Lung (tissue), 12 donors: ENCODE results near the gene FBLN5. TPM values are rescaled to one million over a fixed set of nuclear protein-coding genes. Genes with fewer than 3 reads are reported as not detected.

Experiments
- ATAC-seq: fragments of 200-7000 bp; cut with Tn5 transposase; one replicate; pipeline ENCODE4 v1.9.1; 2020; ENCODE audit warnings: moderate number of reproducible peaks; ENCODE audit not compliant: insufficient read depth, low FRiP score
- DNase-seq, 3 donors: peaks; one replicate each; pipeline ENCODE4 v3.0.0-alpha.2; 2013 to 2017
- H3K27ac ChIP-seq, 2 donors: one replicate each; pipeline ENCODE4 v1.5.1; 2013; ENCODE audit warnings: mild to moderate bottlenecking in 2 of 2, moderate library complexity in 2 of 2, control low read depth in 1 of 2, inconsistent platforms in 1 of 2, low read depth in 1 of 2, low read length in 1 of 2
- H3K27me3 ChIP-seq, 3 donors: one replicate each; pipeline ENCODE4 v1.5.1; 2013; ENCODE audit warnings: low read length in 2 of 3; ENCODE audit not compliant: control insufficient read depth in 3 of 3, insufficient read depth in 3 of 3
- H3K36me3 ChIP-seq, 4 donors: one replicate each; pipeline ENCODE4 v1.5.1; 2013; ENCODE audit warnings: low read length in 4 of 4, mild to moderate bottlenecking in 1 of 4, moderate library complexity in 1 of 4; ENCODE audit not compliant: control insufficient read depth in 4 of 4, insufficient read depth in 4 of 4
- H3K4me1 ChIP-seq, 5 donors: one replicate each; pipeline ENCODE4 v1.5.1; 2013; ENCODE audit warnings: low read length in 5 of 5, mild to moderate bottlenecking in 2 of 5, moderate library complexity in 1 of 5; ENCODE audit not compliant: control insufficient read depth in 5 of 5, insufficient read depth in 5 of 5
- H3K4me3 ChIP-seq: one replicate; pipeline ENCODE4 v1.5.1; 2013; ENCODE audit warnings: mild to moderate bottlenecking, control low read depth, moderate library complexity
- H3K9ac ChIP-seq, 2 donors: one replicate each; pipeline ENCODE4 v1.5.1; 2013; ENCODE audit warnings: low read length in 2 of 2, control low read depth in 1 of 2; ENCODE audit not compliant: insufficient read depth in 1 of 2
- H3K9me3 ChIP-seq, 4 donors: one replicate each; pipeline ENCODE4 v1.5.1; 2013; ENCODE audit warnings: low read length in 3 of 4, mild to moderate bottlenecking in 1 of 4, moderate library complexity in 1 of 4; ENCODE audit not compliant: control insufficient read depth in 4 of 4, insufficient read depth in 3 of 4
- CTCF ChIP-seq: IDR thresholded peaks from 2 replicates; pipeline ENCODE4 v1.5.1; 2012; ENCODE audit warnings: mild to moderate bottlenecking; ENCODE audit errors: control extremely low read depth, extremely low read depth
- WGBS, 2 donors: extraction: QIAGEN DNeasy Blood & Tissue Kit; methylation state at CpG; one replicate each; pipeline ENCODE4 v1.1.7; 2013; 5-methylcytosine and 5-hydroxymethylcytosine counted together
- polyA plus RNA-seq, 2 donors: library from polyadenylated mRNA; stranded (reverse); fragments of 200-250 nt; gene quantifications; one replicate each; pipeline ENCODE4 v1.2.1, GENCODE V29; 2013
- total RNA-seq, 2 donors: library from RNA; depleted of rRNA in 1 of 2; stranded (reverse); fragments of >200 nt in 1 of 2; gene quantifications; one replicate each; pipeline ENCODE4 v1.2.1, GENCODE V29; 2014 to 2021
- donor health status: control.
- donor health status: control.
- donor health status: Bipolar disorder and iron deficiency.
- donor health status: healthy.
- donor health status: DM: yes; HTN: yes; CAD: no.

The FBLN5 gene
- total and polyA plus RNA-seq, 4 donors, result 43.1 to 83.0 (median 72.0) TPM

GRCh38 chr14:91878274-91878673 is 69.2 kb downstream of the FBLN5 start:
- Histone ChIP-seq H3K9me3 (no peaks in the 10 kb centered on the region), H3K4me1 (peaks cover 0 to 8% (median 0%) of the 10 kb centered on the region in 5 donors), H3K36me3 (peaks cover 0 to 25% (median 4%) of the 10 kb centered on the region in 4 donors), H3K27ac (no peak overlapping the region), H3K27me3 (no peaks in the 10 kb centered on the region), H3K4me3 (no peak overlapping the region), H3K9ac (no peak overlapping the region)
- no peak for ATAC-seq
- DNase-seq, result no peak
- TF ChIP-seq CTCF, result no peak
- 96 to 100% methylated on average over 5 of the region's 5 CpGs for WGBS, 2 donors

GRCh38 chr14:91877376-91877915 is 70.0 kb downstream of the FBLN5 start:
- H3K4me1 ChIP-seq, result peaks cover 0 to 13% (median 6%) of the 10 kb centered on the region in 5 donors
- no peaks in the 10 kb centered on the region for H3K9me3 ChIP-seq
- ATAC-seq (no peak), DNase-seq (no peak)
- WGBS, 2 donors, result 66 to 79% methylated on average over 13 of the region's 13 CpGs
- no peak overlapping the region for H3K27ac ChIP-seq
- peaks cover 0 to 24% (median 4%) of the 10 kb centered on the region in 4 donors for H3K36me3 ChIP-seq
- H3K4me3 ChIP-seq, result no peak overlapping the region
- TF ChIP-seq CTCF, result no peak
- no peak overlapping the region for H3K9ac ChIP-seq
- no peaks in the 10 kb centered on the region for H3K27me3 ChIP-seq

GRCh38 chr14:91876492-91876891 is 71.0 kb downstream of the FBLN5 start:
- 95 to 98% methylated on average over 6 of the region's 6 CpGs for WGBS, 2 donors
- TF ChIP-seq CTCF, result no peak
- no peak overlapping the region for H3K27ac ChIP-seq
- H3K4me1 ChIP-seq, result peaks cover 2 to 13% (median 6%) of the 10 kb centered on the region in 5 donors
- DNase-seq (no peak), ATAC-seq (no peak)
- no peak overlapping the region for H3K4me3 ChIP-seq
- no peak overlapping the region for H3K9ac ChIP-seq
- H3K36me3 ChIP-seq, result peaks cover 0 to 24% (median 4%) of the 10 kb centered on the region in 4 donors
- H3K9me3 ChIP-seq, result no peaks in the 10 kb centered on the region
- H3K27me3 ChIP-seq, result no peaks in the 10 kb centered on the region
